ENCODE results near the gene IER3. TPM values are rescaled to one million over a fixed set of nuclear protein-coding genes. Genes with fewer than 3 reads are reported as not detected.

The IER3 gene
- polyA plus RNA-seq, 1 of the 3 experiments (the other 2 are of a cell fraction), result 12.9 TPM

DNA sequence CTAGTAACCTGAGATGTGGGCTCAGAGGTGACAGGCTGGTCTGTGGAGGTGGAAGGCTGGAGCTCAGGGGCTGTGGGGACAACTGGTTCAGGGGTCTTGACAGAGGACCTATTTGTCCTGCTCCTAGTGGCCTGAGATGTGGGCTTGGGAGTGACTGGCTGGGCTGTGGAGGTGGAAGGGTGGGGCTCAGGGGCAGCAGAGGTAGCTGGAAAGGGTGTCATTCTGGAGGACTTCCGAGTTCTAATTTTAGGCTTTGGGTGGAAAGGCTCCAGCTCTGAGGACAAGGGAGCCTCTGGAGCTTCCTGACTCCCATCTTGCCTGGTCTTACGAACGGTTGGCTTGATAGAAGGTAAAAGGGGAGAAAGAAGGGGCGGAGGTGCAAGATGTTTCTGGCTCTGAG is 38.7 kb downstream of the IER3 start:
- Histone ChIP-seq H3K4me3 (ENCODE audit: low read depth in 2 of 2, low read length in 1 of 2) (no peak overlapping the region), H3K36me3 (replicated peaks in 1 of 2; ENCODE audit: control insufficient read depth in 1 of 2, insufficient read depth in 2 of 2, low read length in 1 of 2) (peaks cover 9 to 17% of the 10 kb centered on the region in 2 experiments), H2AFZ (ENCODE audit: low read depth) (no peak overlapping the region), H3K79me2 (ENCODE audit: insufficient read depth) (no peaks in the 10 kb centered on the region), H3K9ac (no peak overlapping the region), H3K27ac (ENCODE audit: low read depth in 2 of 2, low read length in 1 of 2) (no peak overlapping the region), H3K9me3 (no peaks in the 10 kb centered on the region), H4K20me1 (ENCODE audit: insufficient read depth) (no peaks in the 10 kb centered on the region), H3K4me1 (ENCODE audit: control insufficient read depth in 1 of 2, insufficient read depth in 2 of 2, low read depth in 1 of 2, low read length in 1 of 2) (no peaks in the 10 kb centered on the region), H3F3A (replicated peaks; ENCODE audit: insufficient read depth) (peaks cover 14% of the 10 kb centered on the region), H3K4me2 (no peak overlapping the region), H3K27me3 (ENCODE audit: insufficient read depth) (no peaks in the 10 kb centered on the region), H3K9me2 (no peaks in the 10 kb centered on the region)
- ChIA-PET CTCF (interaction anchor here (1.3 to 42.4 kb wide), 2 partner anchors 16 to 20 kb away, joined by 4 to 838 read pairs; partner anchors contain the start of genes DHX16, NRM and PPP1R18), POLR2A (interaction anchor here (0.7 kb wide), 1 partner anchor 20 kb away, joined by 4 read pairs; no protein-coding TSS in a partner anchor)
- no peak for TF ChIP-seq GATA2 (CRISPR knock-in tag; IDR thresholded peaks at IDR 0.05)
- WGBS (ENCODE audit: low lambda C conversion rate), result 99% methylated on average over 4 of the region's 4 CpGs
- no peak for DNase-seq

DNA sequence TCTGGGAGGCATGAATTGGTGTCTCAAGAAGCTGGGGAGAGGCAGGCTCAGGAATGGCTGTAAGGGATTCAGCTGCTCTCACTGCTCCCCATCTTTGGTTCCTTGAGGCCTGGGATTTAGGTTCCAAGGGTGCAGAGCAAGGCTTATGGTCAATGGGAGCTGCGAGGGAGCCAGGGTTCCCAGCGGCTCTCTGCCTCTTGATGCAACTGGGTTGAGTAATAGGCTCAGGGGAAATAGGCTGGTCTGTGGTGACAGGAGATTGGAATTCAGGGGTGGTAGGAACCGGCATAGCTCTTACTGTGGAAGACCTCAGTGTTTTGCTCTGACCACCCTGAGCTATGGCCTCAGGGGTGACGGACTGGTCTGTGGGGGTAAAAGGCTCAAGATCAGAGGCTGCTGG is 40.5 kb downstream of the IER3 start:
- no peaks in the 10 kb centered on the region for H3K9me3 ChIP-seq
- no peak for DNase-seq
- WGBS (ENCODE audit: low lambda C conversion rate), result 90% methylated on average over 4 of the region's 4 CpGs
- H3K27me3 ChIP-seq (ENCODE audit: insufficient read depth), result no peaks in the 10 kb centered on the region
- H3K4me3 ChIP-seq (ENCODE audit: low read depth in 2 of 2, low read length in 1 of 2), result no peak overlapping the region
- no peaks in the 10 kb centered on the region for H4K20me1 ChIP-seq (ENCODE audit: insufficient read depth)
- peaks cover 9 to 20% of the 10 kb centered on the region in 2 experiments for H3K36me3 ChIP-seq (replicated peaks in 1 of 2; ENCODE audit: control insufficient read depth in 1 of 2, insufficient read depth in 2 of 2, low read length in 1 of 2)
- H3K27ac ChIP-seq (ENCODE audit: low read depth in 2 of 2, low read length in 1 of 2), result no peak overlapping the region
- CTCF ChIA-PET, result interaction anchor here (0.8 to 42.4 kb wide), 5 partner anchors 12 to 27 kb away, joined by 3 to 838 read pairs (median 4); partner anchors contain the start of genes DHX16, NRM, PPP1R18 and TUBB
- no peaks in the 10 kb centered on the region for H3K9me2 ChIP-seq
- peaks cover 14% of the 10 kb centered on the region for H3F3A ChIP-seq (replicated peaks; ENCODE audit: insufficient read depth)
- H3K4me1 ChIP-seq (ENCODE audit: control insufficient read depth in 1 of 2, insufficient read depth in 2 of 2, low read depth in 1 of 2, low read length in 1 of 2), result no peaks in the 10 kb centered on the region
- H3K79me2 ChIP-seq (ENCODE audit: insufficient read depth), result no peaks in the 10 kb centered on the region
- no peak overlapping the region for H3K4me2 ChIP-seq
- POLR2A ChIA-PET, result interaction anchor here (1.8 kb wide), 1 partner anchor 14 kb away, joined by 5 read pairs; the partner anchor contains the start of gene MDC1
- H2AFZ ChIP-seq (ENCODE audit: low read depth), result no peak overlapping the region
- no peak for TF ChIP-seq JUND (IDR thresholded peaks at IDR 0.05)
- no peak for TF ChIP-seq EZH2phosphoT487 (IDR thresholded peaks at IDR 0.05; ENCODE audit: borderline replicate concordance, low read depth)
- TF ChIP-seq MEF2A (IDR thresholded peaks at IDR 0.05; ENCODE audit: borderline replicate concordance, low read depth), result no peak
- no peak for TF ChIP-seq RCOR1 (IDR thresholded peaks at IDR 0.05; ENCODE audit: low read length)
- TF ChIP-seq, protein P1, sequence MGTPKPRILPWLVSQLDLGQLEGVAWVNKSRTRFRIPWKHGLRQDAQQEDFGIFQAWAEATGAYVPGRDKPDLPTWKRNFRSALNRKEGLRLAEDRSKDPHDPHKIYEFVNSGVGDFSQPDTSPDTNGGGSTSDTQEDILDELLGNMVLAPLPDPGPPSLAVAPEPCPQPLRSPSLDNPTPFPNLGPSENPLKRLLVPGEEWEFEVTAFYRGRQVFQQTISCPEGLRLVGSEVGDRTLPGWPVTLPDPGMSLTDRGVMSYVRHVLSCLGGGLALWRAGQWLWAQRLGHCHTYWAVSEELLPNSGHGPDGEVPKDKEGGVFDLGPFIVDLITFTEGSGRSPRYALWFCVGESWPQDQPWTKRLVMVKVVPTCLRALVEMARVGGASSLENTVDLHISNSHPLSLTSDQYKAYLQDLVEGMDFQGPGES (IDR thresholded peaks at IDR 0.05; ENCODE audit: low read depth, low read length), result no peak
- no peak for TF ChIP-seq GABPA (IDR thresholded peaks at IDR 0.05; ENCODE audit: low read depth)
- no peak for TF ChIP-seq NFIC (IDR thresholded peaks at IDR 0.05; ENCODE audit: borderline replicate concordance)
- TF ChIP-seq, protein P2, sequence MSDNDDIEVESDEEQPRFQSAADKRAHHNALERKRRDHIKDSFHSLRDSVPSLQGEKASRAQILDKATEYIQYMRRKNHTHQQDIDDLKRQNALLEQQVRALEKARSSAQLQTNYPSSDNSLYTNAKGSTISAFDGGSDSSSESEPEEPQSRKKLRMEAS (IDR thresholded peaks at IDR 0.05; ENCODE audit: low read depth), result no peak
- TF ChIP-seq, protein P3, sequence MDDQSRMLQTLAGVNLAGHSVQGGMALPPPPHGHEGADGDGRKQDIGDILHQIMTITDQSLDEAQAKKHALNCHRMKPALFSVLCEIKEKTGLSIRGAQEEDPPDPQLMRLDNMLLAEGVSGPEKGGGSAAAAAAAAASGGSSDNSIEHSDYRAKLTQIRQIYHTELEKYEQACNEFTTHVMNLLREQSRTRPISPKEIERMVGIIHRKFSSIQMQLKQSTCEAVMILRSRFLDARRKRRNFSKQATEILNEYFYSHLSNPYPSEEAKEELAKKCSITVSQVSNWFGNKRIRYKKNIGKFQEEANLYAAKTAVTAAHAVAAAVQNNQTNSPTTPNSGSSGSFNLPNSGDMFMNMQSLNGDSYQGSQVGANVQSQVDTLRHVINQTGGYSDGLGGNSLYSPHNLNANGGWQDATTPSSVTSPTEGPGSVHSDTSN (IDR thresholded peaks at IDR 0.05), result no peak
- TF ChIP-seq FOXJ3 (CRISPR knock-in tag; IDR thresholded peaks at IDR 0.05), result no peak
- TF ChIP-seq ELF1 (IDR thresholded peaks at IDR 0.05), result no peak
- no peak for TF ChIP-seq RXRA (IDR thresholded peaks at IDR 0.05; ENCODE audit: borderline replicate concordance, low read depth)
- TF ChIP-seq, protein P4, sequence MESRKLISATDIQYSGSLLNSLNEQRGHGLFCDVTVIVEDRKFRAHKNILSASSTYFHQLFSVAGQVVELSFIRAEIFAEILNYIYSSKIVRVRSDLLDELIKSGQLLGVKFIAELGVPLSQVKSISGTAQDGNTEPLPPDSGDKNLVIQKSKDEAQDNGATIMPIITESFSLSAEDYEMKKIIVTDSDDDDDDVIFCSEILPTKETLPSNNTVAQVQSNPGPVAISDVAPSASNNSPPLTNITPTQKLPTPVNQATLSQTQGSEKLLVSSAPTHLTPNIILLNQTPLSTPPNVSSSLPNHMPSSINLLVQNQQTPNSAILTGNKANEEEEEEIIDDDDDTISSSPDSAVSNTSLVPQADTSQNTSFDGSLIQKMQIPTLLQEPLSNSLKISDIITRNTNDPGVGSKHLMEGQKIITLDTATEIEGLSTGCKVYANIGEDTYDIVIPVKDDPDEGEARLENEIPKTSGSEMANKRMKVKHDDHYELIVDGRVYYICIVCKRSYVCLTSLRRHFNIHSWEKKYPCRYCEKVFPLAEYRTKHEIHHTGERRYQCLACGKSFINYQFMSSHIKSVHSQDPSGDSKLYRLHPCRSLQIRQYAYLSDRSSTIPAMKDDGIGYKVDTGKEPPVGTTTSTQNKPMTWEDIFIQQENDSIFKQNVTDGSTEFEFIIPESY (IDR thresholded peaks at IDR 0.05; ENCODE audit: borderline replicate concordance, low read depth), result no peak
- H3K9ac ChIP-seq, result no peak overlapping the region
